ELR (cell line): Measurements from ENCODE around the gene PPP5C.
"Not testable (repeated sequence)": the region's sequence is repeated elsewhere in the genome, so short reads cannot be mapped to it uniquely, and the experiment has no call there.

Experiments
- DNase-seq: peaks from one replicate; pipeline ENCODE4 v3.0.0-alpha.2; 2015; ENCODE audit warnings: low read depth

The PPP5C gene, protein sequence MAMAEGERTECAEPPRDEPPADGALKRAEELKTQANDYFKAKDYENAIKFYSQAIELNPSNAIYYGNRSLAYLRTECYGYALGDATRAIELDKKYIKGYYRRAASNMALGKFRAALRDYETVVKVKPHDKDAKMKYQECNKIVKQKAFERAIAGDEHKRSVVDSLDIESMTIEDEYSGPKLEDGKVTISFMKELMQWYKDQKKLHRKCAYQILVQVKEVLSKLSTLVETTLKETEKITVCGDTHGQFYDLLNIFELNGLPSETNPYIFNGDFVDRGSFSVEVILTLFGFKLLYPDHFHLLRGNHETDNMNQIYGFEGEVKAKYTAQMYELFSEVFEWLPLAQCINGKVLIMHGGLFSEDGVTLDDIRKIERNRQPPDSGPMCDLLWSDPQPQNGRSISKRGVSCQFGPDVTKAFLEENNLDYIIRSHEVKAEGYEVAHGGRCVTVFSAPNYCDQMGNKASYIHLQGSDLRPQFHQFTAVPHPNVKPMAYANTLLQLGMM

DNA sequence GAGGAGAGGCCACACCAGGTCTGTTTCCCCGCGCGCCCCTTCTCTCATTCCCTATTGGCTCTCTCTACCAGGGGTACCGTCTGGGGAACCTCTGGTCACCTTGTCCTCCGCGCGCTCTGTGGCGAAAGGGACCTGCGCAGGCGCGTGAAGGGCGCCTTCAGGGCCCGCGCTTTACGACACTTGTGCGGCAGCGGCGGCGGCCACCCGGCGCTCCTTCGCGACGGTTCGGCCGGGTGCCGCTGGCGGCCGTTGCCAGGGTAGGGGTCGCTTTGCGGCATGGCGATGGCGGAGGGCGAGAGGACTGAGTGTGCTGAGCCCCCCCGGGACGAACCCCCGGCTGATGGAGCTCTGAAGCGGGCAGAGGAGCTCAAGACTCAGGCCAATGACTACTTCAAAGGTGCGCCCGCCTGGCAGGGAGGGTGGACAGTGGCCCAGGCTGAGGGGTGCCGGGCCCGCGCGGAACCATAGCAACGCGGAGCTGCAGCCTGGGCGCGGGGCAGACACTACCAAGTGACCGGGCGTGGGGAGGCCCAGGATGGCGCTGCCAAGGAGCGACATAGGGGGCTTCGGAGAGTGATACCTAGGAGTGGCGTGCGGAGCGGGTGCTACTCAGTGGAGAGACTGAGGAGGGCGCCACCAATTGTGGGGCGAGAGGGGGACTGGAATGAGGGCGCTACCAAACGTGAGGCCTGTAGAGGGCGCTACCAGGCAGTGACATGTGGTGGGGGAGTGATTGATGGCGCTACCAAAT is at the start of gene PPP5C:
Gene PPP5C, plus strand, starts transcription at position 267 of the 751 bp plus-strand sequence. Its CDS starts 10 bp downstream, at position 277.
- DNase-seq: peak; percentile 93

DNA sequence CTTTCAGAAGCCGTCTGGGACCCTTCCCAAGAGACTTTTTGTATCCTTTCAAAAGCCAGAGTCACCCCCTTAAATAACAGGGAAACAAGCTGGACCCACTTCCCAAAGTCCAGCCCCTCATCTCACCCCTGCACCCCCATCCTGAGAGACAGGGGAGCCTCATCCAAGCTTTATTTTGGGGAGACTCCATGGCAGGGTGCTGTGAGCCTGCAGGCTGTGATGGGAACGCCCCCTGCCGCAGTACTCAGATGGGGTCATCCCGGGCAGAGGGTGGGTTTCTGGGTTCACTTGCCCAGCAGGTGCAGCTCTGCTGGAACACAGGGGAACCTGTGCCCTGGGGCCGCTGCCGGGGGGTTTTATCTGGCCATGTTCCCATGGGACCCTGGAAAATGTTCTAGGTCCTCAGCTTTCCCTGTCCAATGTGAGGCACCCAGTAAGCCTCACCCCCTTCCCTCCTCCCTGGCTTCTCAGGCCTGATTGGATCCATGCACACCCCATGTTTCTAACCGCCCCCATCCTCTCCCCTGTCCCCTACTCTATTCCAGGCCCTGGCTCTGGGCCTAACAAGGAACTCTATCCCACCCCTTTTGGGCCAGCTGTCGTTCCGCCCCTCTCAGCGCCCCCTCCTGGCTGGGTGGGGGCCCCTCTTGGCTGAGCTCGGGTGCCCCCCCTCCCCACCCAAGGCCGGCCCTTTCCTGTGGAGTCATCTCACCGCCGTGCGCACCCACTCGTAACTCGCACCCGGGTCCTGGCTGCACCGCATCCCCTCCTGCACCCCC is 49.0 kb upstream of the PPP5C start:
- DNase-seq: no peak

- no peak for DNase-seq
Observed at GRCh38 chr19:46298479-46299003, 48.3 kb upstream of the PPP5C start.

DNA sequence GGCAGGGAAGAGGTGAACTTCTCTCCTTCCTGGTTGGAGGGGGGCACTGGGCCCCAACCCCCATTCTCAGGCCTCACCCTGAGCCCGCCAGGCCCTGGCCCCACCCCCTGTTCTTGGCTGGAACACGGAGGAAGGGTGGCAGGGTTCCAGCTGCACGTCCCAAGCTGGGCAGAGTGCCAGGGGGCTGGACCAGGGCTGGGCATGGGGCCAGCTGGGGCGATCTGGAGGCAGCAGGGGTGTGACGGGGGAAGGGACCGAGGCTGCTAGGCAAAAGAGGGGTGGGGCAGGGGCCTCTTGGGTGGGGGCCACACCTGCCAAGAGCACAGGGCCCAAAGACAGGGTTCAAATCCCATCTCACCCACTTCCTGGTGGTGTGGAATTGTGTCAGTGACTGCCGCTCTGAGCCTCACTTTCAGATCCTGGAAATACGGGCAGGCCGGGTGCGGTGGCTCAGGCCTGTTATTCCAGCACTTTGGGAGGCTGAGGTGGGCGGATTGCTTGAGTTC is 47.8 kb upstream of the PPP5C start:
- DNase-seq: peak; percentile 60

DNA sequence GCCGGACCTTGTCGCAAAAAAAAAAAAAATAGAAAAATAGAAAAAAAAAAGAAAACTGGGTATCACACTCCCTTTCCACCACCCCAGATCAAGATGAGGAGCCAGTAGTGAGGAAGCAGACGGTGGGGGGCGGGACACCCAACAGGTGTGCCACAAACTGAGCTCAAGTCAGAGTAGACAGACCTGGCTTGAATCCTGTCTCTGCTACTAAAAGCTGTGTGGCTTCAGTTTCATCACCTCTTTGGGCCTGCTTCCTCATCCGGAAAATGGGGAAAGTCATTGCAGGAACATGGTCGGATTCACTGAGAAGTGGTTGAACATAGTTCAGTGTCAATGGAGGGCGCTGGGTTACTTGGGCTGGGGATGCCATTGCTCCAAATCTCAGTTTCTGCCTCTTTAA is 47.2 kb upstream of the PPP5C start:
- no peak for DNase-seq

DNA sequence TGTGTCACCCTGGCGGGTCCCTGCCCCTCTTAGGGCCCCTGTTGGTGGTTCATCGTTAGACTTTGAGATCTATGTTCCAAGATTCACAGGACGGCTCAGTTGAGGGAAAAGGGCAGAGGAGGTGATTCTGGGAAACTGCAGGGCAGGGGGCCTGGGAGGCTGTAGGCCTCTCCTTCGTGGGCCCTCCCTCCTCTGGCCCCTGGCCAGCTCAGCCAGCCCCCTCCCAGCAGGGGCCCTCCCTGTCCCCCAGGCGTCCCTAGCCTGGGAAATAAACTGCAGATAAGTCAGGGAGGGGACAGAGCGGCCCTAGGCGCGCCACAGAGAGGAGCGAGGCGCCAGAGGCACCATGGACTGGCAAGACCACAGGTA is 43.6 kb upstream of the PPP5C start:
- no peak for DNase-seq

- DNase-seq: peak; percentile 43
Observed at GRCh38 chr19:46303691-46304397, 43.0 kb upstream of the PPP5C start.

- no peak for DNase-seq
Observed at GRCh38 chr19:46306501-46306900, 40.4 kb upstream of the PPP5C start.

GRCh38 chr19:46308510-46308909 is 38.4 kb upstream of the PPP5C start:
- DNase-seq: no peak

GRCh38 chr19:46309056-46309455 is 37.8 kb upstream of the PPP5C start:
- DNase-seq: no peak

- no peak for DNase-seq
Observed at GRCh38 chr19:46311444-46311843, 35.4 kb upstream of the PPP5C start.

- DNase-seq: not testable (repeated sequence)
Observed at GRCh38 chr19:46313540-46314469, 33.1 kb upstream of the PPP5C start.

GRCh38 chr19:46317339-46317738 is 29.5 kb upstream of the PPP5C start:
- no peak for DNase-seq

GRCh38 chr19:46319613-46320012 is 27.3 kb upstream of the PPP5C start:
- DNase-seq: no peak

DNA sequence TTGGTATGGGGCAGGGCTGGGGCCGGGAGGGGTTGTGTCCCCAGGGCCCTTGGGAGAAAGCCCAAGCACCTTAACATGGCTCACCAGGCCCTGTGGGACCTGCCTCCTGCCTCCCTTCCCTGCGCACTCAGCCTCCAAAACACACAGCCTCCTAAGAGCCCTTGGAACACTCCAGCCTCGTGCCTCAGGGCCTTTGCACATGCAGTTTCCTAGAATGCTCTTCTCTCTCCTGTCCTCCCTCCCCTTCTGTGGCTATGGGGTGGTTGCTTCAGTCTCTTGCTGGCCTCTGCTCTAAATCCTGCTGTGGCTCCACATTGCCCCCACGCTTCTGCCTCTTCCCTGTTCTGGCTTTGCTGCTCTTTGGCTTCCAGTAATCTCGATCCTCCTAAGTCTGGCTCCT is 26.3 kb upstream of the PPP5C start:
- no peak for DNase-seq

DNA sequence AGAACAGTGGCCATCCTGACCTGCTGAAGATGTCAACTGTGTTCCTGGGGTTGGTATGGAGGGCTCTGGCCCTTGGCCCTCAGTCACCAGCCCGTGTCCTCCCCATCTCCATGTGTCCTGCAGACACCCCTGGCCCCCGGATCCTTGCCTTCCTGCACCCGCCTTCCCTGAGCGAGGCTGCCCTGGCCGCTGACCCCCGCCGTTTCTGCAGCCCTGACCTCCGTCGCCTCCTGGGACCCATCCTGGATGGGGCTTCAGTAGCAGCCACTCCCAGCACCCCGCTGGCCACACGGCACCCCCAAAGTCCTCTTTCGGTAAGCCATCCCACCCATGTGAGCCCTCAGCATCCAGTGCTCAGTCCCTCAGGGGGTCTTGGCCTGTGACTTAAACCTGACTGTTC is 25.2 kb upstream of the PPP5C start:
- DNase-seq: no peak

- DNase-seq: not testable (repeated sequence)
Observed at GRCh38 chr19:46323227-46323626, 23.7 kb upstream of the PPP5C start.

GRCh38 chr19:46324277-46324676 is 22.6 kb upstream of the PPP5C start:
- no peak for DNase-seq

DNA sequence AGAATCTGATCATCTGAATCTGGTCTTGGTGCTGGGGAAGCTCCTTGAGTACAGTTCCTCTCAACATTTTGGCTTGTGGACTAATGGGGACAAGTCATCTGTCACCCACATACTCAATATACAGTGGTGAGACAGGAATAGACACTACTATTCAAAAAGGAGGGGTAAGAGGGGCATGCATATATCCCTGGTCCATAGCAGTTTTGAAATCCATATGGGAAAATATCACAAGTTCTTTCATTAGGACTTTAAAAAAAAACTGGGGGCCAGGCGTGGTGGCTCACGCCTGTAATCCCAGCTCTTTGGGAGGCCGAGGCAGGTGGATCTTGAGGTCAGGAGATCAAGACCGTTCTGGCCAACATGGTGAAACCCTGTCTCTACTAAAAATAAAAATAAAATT is 20.3 kb upstream of the PPP5C start:
- DNase-seq: no peak

DNA sequence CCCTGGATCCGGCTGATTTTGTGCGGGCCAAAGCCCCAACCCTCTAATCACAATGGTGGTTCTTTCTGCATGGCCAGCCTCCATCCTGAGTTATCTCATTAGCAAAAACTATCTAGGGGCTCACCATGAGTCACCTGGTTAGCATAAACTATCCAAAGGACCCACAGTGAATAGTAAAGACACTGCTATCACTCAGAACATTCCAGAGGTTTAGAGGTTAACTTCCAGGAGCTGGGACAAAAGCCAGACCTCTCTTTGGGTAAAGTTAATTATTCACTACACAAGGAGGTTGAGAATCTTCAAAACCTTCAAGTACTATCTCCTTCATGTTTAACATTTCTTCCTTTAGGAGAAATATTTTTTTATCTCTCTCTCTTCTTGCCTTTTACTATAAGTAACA is 18.8 kb upstream of the PPP5C start:
- DNase-seq: no peak
